CD4-positive, alpha-beta memory T cell (primary cell): ENCODE data around the gene SETBP1. TPM values are rescaled to one million over a fixed set of nuclear protein-coding genes. Genes with fewer than 3 reads are reported as not detected.

Experiments
- CTCF ChIA-PET: fragments of 350-600 bp; sonication (Branson Sonifier 250); formaldehyde crosslinking; loops from one replicate; lab custom pipeline; 2021; ENCODE audit warnings: inconsistent platforms; ENCODE audit not compliant: partially characterized antibody; lab: Charles Lee
- POLR2A ChIA-PET: fragments of 350-600 bp; sonication (Branson Sonifier 250); formaldehyde crosslinking; loops from one replicate; lab custom pipeline; 2021; ENCODE audit not compliant: partially characterized antibody; lab: Charles Lee
- DNase-seq, 5 donors: peaks; one replicate each; pipeline versions ENCODE4 v3.0.0 to v3.0.0-alpha.2; 2020 to 2022; ENCODE audit warnings: mixed read lengths in 1 of 5
- H3K27ac ChIP-seq: one replicate; pipeline ENCODE4 v1.7.0; 2013; ENCODE audit warnings: low read depth, low read length
- H3K27me3 ChIP-seq: 2 replicates; pipeline ENCODE4 v1.7.0; 2013; ENCODE audit warnings: mild to moderate bottlenecking, low read length, moderate library complexity; ENCODE audit not compliant: insufficient read depth
- H3K36me3 ChIP-seq: 2 replicates; pipeline ENCODE4 v1.7.0; 2013; ENCODE audit warnings: mild to moderate bottlenecking, low read length, moderate library complexity; ENCODE audit not compliant: insufficient read depth
- H3K4me1 ChIP-seq: 2 replicates; pipeline ENCODE4 v1.7.0; 2013; ENCODE audit warnings: mild to moderate bottlenecking, low read length, moderate library complexity; ENCODE audit not compliant: insufficient read depth
- H3K4me3 ChIP-seq, 2 donors: one replicate each; pipeline ENCODE4 v1.7.0; 2013; ENCODE audit warnings: low read length in 2 of 2, mild to moderate bottlenecking in 1 of 2
- H3K9me3 ChIP-seq, 2 donors: one replicate each; pipeline ENCODE4 v1.7.0; 2013; ENCODE audit warnings: low read length in 2 of 2, control low read depth in 1 of 2; ENCODE audit not compliant: control insufficient read depth in 1 of 2
- H3K27ac Mint-ChIP-seq, 7 donors: one replicate each; pipeline ENCODE4 v1.8.0; 2020 to 2021; ENCODE audit warnings: mixed read lengths in 7 of 7, mild to moderate bottlenecking in 6 of 7, inconsistent platforms in 3 of 7, moderate library complexity in 3 of 7
- H3K27me3 Mint-ChIP-seq, 2 donors: one replicate each; pipeline ENCODE4 v1.8.0; 2020 to 2021; ENCODE audit warnings: mixed read lengths in 2 of 2
- H3K36me3 Mint-ChIP-seq, 2 donors: one replicate each; pipeline ENCODE4 v1.8.0; 2020 to 2021; ENCODE audit warnings: mixed read lengths in 2 of 2, inconsistent platforms in 1 of 2, mild to moderate bottlenecking in 1 of 2
- H3K4me1 Mint-ChIP-seq, 4 donors: one replicate each; pipeline ENCODE4 v1.8.0; 2020 to 2021; ENCODE audit warnings: mixed read lengths in 4 of 4, mild to moderate bottlenecking in 1 of 4
- H3K4me3 Mint-ChIP-seq, 8 donors: one replicate each; pipeline ENCODE4 v1.8.0; 2020 to 2021; ENCODE audit warnings: mixed read lengths in 8 of 8, mild to moderate bottlenecking in 7 of 8, moderate library complexity in 6 of 8, inconsistent platforms in 3 of 8
- H3K9me3 Mint-ChIP-seq, 8 donors: one replicate each; pipeline ENCODE4 v1.8.0; 2020 to 2021; ENCODE audit warnings: mixed read lengths in 8 of 8, mild to moderate bottlenecking in 5 of 8, inconsistent platforms in 3 of 8, moderate library complexity in 1 of 8
- intact Hi-C: fragments of 100-400 bp; cut with micrococcal nuclease; formaldehyde crosslinking; loops from one replicate; pipeline ENCODE4 v1.15.1; 2023
- polyA plus RNA-seq, 2 donors: library from polyadenylated mRNA; unstranded; fragments of 300-500 nt; fragmentation: Illumina TruSeq; gene quantifications; one replicate each; pipeline ENCODE4 v1.2.3, GENCODE V29; 2021
- total RNA-seq, 2 experiments: library from RNA; stranded (reverse); gene quantifications; one replicate each; pipeline ENCODE4 v1.2.3, GENCODE V29; 2021

The SETBP1 gene
- total and polyA plus RNA-seq, 4 experiments from 2014 or later, result 0.03 to 0.21 (median 0.09) TPM; not detected in 1

GRCh38 chr18:44882163-44882868 lies 201.6 kb downstream of the SETBP1 start:
- no peak overlapping the region for H3K27ac Mint-ChIP-seq
- no peaks in the 10 kb centered on the region for H3K27me3 Mint-ChIP-seq
- POLR2A ChIA-PET, result no interaction called here
- H3K4me1 Mint-ChIP-seq, result peaks cover 0 to 2% (median 0%) of the 10 kb centered on the region in 4 donors
- CTCF ChIA-PET, result interaction anchor here (1.0 to 1.8 kb wide), 2 partner anchors 10 to 13 kb away, joined by 3 to 5 read pairs; no protein-coding TSS in a partner anchor
- intact Hi-C loops, result no loop called here
- H3K4me3 ChIP-seq, result no peak overlapping the region
- no peaks in the 10 kb centered on the region for H3K9me3 ChIP-seq
- H3K36me3 Mint-ChIP-seq, result no peaks in the 10 kb centered on the region
- H3K4me1 ChIP-seq, result no peaks in the 10 kb centered on the region
- DNase-seq, result no peak
- no peak overlapping the region for H3K4me3 Mint-ChIP-seq
- H3K27ac ChIP-seq, result no peak overlapping the region
- H3K27me3 ChIP-seq, result no peaks in the 10 kb centered on the region
- H3K36me3 ChIP-seq, result no peaks in the 10 kb centered on the region
- no peaks in the 10 kb centered on the region for H3K9me3 Mint-ChIP-seq

- no peak overlapping the region for H3K4me3 Mint-ChIP-seq
- no peaks in the 10 kb centered on the region for H3K9me3 Mint-ChIP-seq
- intact Hi-C loops, result no loop called here
- Histone ChIP-seq H3K4me1 (no peaks in the 10 kb centered on the region), H3K27ac (no peak overlapping the region), H3K36me3 (no peaks in the 10 kb centered on the region), H3K9me3 (no peaks in the 10 kb centered on the region), H3K4me3 (no peak overlapping the region), H3K27me3 (no peaks in the 10 kb centered on the region)
- POLR2A ChIA-PET, result no interaction called here
- H3K27me3 Mint-ChIP-seq, result no peaks in the 10 kb centered on the region
- H3K4me1 Mint-ChIP-seq, result peaks cover 0 to 8% (median 0%) of the 10 kb centered on the region in 4 donors
- no peak for DNase-seq
- CTCF ChIA-PET, result no interaction called here
- H3K27ac Mint-ChIP-seq, result no peak overlapping the region
- H3K36me3 Mint-ChIP-seq, result no peaks in the 10 kb centered on the region
Measured at GRCh38 chr18:44883671-44884070, 203.0 kb downstream of the SETBP1 start.

GRCh38 chr18:44884431-44884830 lies 203.7 kb downstream of the SETBP1 start:
- no peaks in the 10 kb centered on the region for H3K36me3 Mint-ChIP-seq
- ChIA-PET CTCF (no interaction called here), POLR2A (no interaction called here)
- Histone ChIP-seq H3K27me3 (no peaks in the 10 kb centered on the region), H3K36me3 (no peaks in the 10 kb centered on the region), H3K4me1 (no peaks in the 10 kb centered on the region), H3K9me3 (no peaks in the 10 kb centered on the region), H3K27ac (no peak overlapping the region), H3K4me3 (no peak overlapping the region)
- H3K4me3 Mint-ChIP-seq, result no peak overlapping the region
- no peaks in the 10 kb centered on the region for H3K9me3 Mint-ChIP-seq
- peaks cover 0 to 8% (median 0%) of the 10 kb centered on the region in 4 donors for H3K4me1 Mint-ChIP-seq
- H3K27ac Mint-ChIP-seq, result no peak overlapping the region
- no peaks in the 10 kb centered on the region for H3K27me3 Mint-ChIP-seq
- DNase-seq, result no peak
- intact Hi-C loops, result no loop called here

- H3K27ac ChIP-seq, result no peak overlapping the region
- ChIA-PET POLR2A (no interaction called here), CTCF (interaction anchor here (0.6 to 1.0 kb wide), 2 partner anchors 81 to 206 kb away, joined by 3 read pairs; no protein-coding TSS in a partner anchor)
- Mint-ChIP-seq H3K27ac (no peak overlapping the region), H3K4me3 (no peak overlapping the region), H3K9me3 (no peaks in the 10 kb centered on the region), H3K4me1 (peaks cover 0 to 8% (median 0%) of the 10 kb centered on the region in 4 donors), H3K27me3 (no peaks in the 10 kb centered on the region), H3K36me3 (no peaks in the 10 kb centered on the region)
- no peaks in the 10 kb centered on the region for H3K27me3 ChIP-seq
- no peaks in the 10 kb centered on the region for H3K36me3 ChIP-seq
- H3K4me1 ChIP-seq, result no peaks in the 10 kb centered on the region
- H3K4me3 ChIP-seq, result no peak overlapping the region
- H3K9me3 ChIP-seq, result no peaks in the 10 kb centered on the region
- no peak for DNase-seq
- intact Hi-C loops, result no loop called here
Measured at GRCh38 chr18:44885507-44885906, 204.8 kb downstream of the SETBP1 start.

GRCh38 chr18:44887227-44887631 lies 206.5 kb downstream of the SETBP1 start:
- no peaks in the 10 kb centered on the region for H3K9me3 ChIP-seq
- intact Hi-C loops, result no loop called here
- no peak overlapping the region for H3K27ac ChIP-seq
- DNase-seq, result no peak
- CTCF ChIA-PET, result no interaction called here
- H3K27ac Mint-ChIP-seq, result no peak overlapping the region
- H3K4me1 Mint-ChIP-seq, result peaks cover 0 to 8% (median 0%) of the 10 kb centered on the region in 4 donors
- H3K27me3 ChIP-seq, result no peaks in the 10 kb centered on the region
- no peaks in the 10 kb centered on the region for H3K4me1 ChIP-seq
- no peaks in the 10 kb centered on the region for H3K36me3 ChIP-seq
- H3K9me3 Mint-ChIP-seq, result peaks cover 0 to 5% (median 0%) of the 10 kb centered on the region in 8 donors
- H3K4me3 ChIP-seq, result no peak overlapping the region
- no peaks in the 10 kb centered on the region for H3K36me3 Mint-ChIP-seq
- POLR2A ChIA-PET, result no interaction called here
- H3K4me3 Mint-ChIP-seq, result no peak overlapping the region
- no peaks in the 10 kb centered on the region for H3K27me3 Mint-ChIP-seq

- H3K4me1 ChIP-seq, result no peaks in the 10 kb centered on the region
- Mint-ChIP-seq H3K4me3 (no peak overlapping the region), H3K4me1 (peaks cover 2 to 19% (median 6%) of the 10 kb centered on the region in 4 donors), H3K27me3 (no peaks in the 10 kb centered on the region), H3K27ac (peak overlapping the region in 1 of 7 donors; percentile 44), H3K36me3 (no peaks in the 10 kb centered on the region), H3K9me3 (peaks cover 0 to 5% (median 0%) of the 10 kb centered on the region in 8 donors)
- no peak overlapping the region for H3K4me3 ChIP-seq
- DNase-seq, result no peak
- no peak overlapping the region for H3K27ac ChIP-seq
- POLR2A ChIA-PET, result no interaction called here
- intact Hi-C loops, result no loop called here
- no peaks in the 10 kb centered on the region for H3K36me3 ChIP-seq
- no peaks in the 10 kb centered on the region for H3K27me3 ChIP-seq
- CTCF ChIA-PET, result no interaction called here
- H3K9me3 ChIP-seq, result no peaks in the 10 kb centered on the region
Measured at GRCh38 chr18:44889111-44889510, 208.4 kb downstream of the SETBP1 start.

GRCh38 chr18:44893045-44893706 lies 212.5 kb downstream of the SETBP1 start:
- no peaks in the 10 kb centered on the region for H3K36me3 Mint-ChIP-seq
- H3K9me3 Mint-ChIP-seq, result peaks cover 0 to 5% (median 0%) of the 10 kb centered on the region in 8 donors
- Histone ChIP-seq H3K4me1 (peaks cover 5% of the 10 kb centered on the region), H3K27me3 (no peaks in the 10 kb centered on the region), H3K4me3 (no peak overlapping the region), H3K27ac (no peak overlapping the region), H3K9me3 (no peaks in the 10 kb centered on the region), H3K36me3 (no peaks in the 10 kb centered on the region)
- ChIA-PET POLR2A (no interaction called here), CTCF (interaction anchor here (1.8 to 2.2 kb wide), 2 partner anchors 11 to 214 kb away, joined by 5 to 6 read pairs; no protein-coding TSS in a partner anchor)
- peaks cover 8 to 25% (median 14%) of the 10 kb centered on the region in 4 donors for H3K4me1 Mint-ChIP-seq
- peak overlapping the region in 1 of 7 donors; percentile 8 for H3K27ac Mint-ChIP-seq
- intact Hi-C loops, result no loop called here
- DNase-seq, result no peak
- H3K27me3 Mint-ChIP-seq, result no peaks in the 10 kb centered on the region
- H3K4me3 Mint-ChIP-seq, result peak overlapping the region in 1 of 8 donors; percentile 30
